Esophagus squamous epithelium (tissue), 5 donors: Measurements from ENCODE around the gene RABAC1. TPM values are rescaled to one million over a fixed set of nuclear protein-coding genes. Genes with fewer than 3 reads are reported as not detected.

Experiments used
- DNase-seq: peaks from one replicate; lab custom pipeline; 2025; lab: John Stamatoyannopoulos, UW
- H3K27ac ChIP-seq, 4 donors: fragments of 200-600 bp; sonication (generic); one replicate each; pipeline ENCODE4 v1.5.1; 2016 to 2019; ENCODE audit warnings: mild to moderate bottlenecking in 1 of 4
- H3K27me3 ChIP-seq, 4 donors: fragments of 200-600 bp; sonication (generic); 1 replicate in 3 of 4; 2 replicates in 1 of 4; pipeline versions ENCODE4 v1.5.1 to v1.6.0; 2017 to 2021; ENCODE audit warnings: antibody characterized with exemption in 1 of 4
- H3K36me3 ChIP-seq, 3 donors: fragments of 200-600 bp; sonication (generic); one replicate each; pipeline ENCODE4 v1.5.1; 2016 to 2019
- H3K4me1 ChIP-seq, 3 donors: fragments of 200-600 bp; sonication (generic); one replicate each; pipeline ENCODE4 v1.5.1; 2017 to 2019
- H3K4me3 ChIP-seq, 4 donors: fragments of 200-600 bp; sonication (generic); 1 replicate in 3 of 4; 2 replicates in 1 of 4; pipeline ENCODE4 v1.5.1; 2016 to 2019; ENCODE audit warnings: mild to moderate bottlenecking in 2 of 4, moderate library complexity in 1 of 4
- H3K9me3 ChIP-seq, 3 donors: fragments of 200-600 bp; sonication (generic); one replicate each; pipeline ENCODE4 v1.5.1; 2016 to 2019
- CTCF ChIP-seq, 6 experiments: fragments of 450-650 bp in 4 of 6; fragments of 200-600 bp in 2 of 6; sonication (generic) in 2 of 6; IDR thresholded peaks; one replicate each; pipeline ENCODE4 v1.5.1; 2016 to 2019; ENCODE audit warnings: antibody characterized with exemption in 6 of 6, mild to moderate bottlenecking in 4 of 6, moderate library complexity in 4 of 6
- POLR2A ChIP-seq, 4 donors: fragments of 450-650 bp; IDR thresholded peaks; one replicate each; pipeline ENCODE4 v1.6.1; 2017; ENCODE audit warnings: antibody characterized with exemption in 4 of 4, mild to moderate bottlenecking in 4 of 4, moderate library complexity in 3 of 4
- WGBS, 2 donors: methylation state at CpG; one replicate each; pipeline ENCODE4 v1.1.5; 2018; 5-methylcytosine and 5-hydroxymethylcytosine counted together
- intact Hi-C: fragments of 100-400 bp; cut with DNase I; formaldehyde crosslinking; loops from one replicate; pipeline ENCODE4 v1.15.0; 2022
- total RNA-seq, 4 donors: library from RNA; depleted of rRNA; stranded (reverse); fragments of >200 nt; gene quantifications; one replicate each; pipeline ENCODE4 v1.1.0, GENCODE V29; 2016
- donor health status: DM: yes; HTN: yes; CAD: no.

The RABAC1 gene
- total RNA-seq, 4 donors from 2014 or later = 47.4 to 113 (median 103) TPM

- Histone ChIP-seq H3K36me3 (no peaks in the 10 kb centered on the region), H3K9me3 (no peaks in the 10 kb centered on the region), H3K27me3 (peaks cover 37 to 100% (median 53%) of the 10 kb centered on the region in 4 donors), H3K4me3 (no peak overlapping the region), H3K4me1 (peaks cover 19 to 35% (median 19%) of the 10 kb centered on the region in 3 donors), H3K27ac (no peak overlapping the region)
- WGBS, 2 donors = 3 to 6% methylated on average over 2 to 12 of the region's 17 CpGs
- intact Hi-C loops = no loop called here
- no peak for DNase-seq
- TF ChIP-seq CTCF (IDR thresholded peaks at IDR 0.05) = peak in 1 of 6 experiments; percentile 12
- TF ChIP-seq POLR2A (IDR thresholded peaks at IDR 0.05) = no peak
These were observed 28.1 kb downstream of the RABAC1 start for GRCh38 chr19:41930926-41931592.

- Histone ChIP-seq H3K36me3 (no peaks in the 10 kb centered on the region), H3K4me3 (no peak overlapping the region), H3K9me3 (no peaks in the 10 kb centered on the region), H3K27me3 (peaks cover 38 to 100% (median 55%) of the 10 kb centered on the region in 4 donors), H3K27ac (no peak overlapping the region), H3K4me1 (peaks cover 14 to 27% (median 19%) of the 10 kb centered on the region in 3 donors)
- no peak for TF ChIP-seq POLR2A (IDR thresholded peaks at IDR 0.05)
- TF ChIP-seq CTCF (IDR thresholded peaks at IDR 0.05) = no peak
- DNase-seq = no peak
- WGBS, 2 donors = 14 to 18% methylated on average over 6 of the region's 7 CpGs
- intact Hi-C loops = no loop called here
These were observed 28.8 kb downstream of the RABAC1 start for GRCh38 chr19:41930322-41930722.

GRCh38 chr19:41929536-41930071 is 29.5 kb downstream of the RABAC1 start:
- Histone ChIP-seq H3K36me3 (no peaks in the 10 kb centered on the region), H3K4me1 (peaks cover 14 to 21% (median 19%) of the 10 kb centered on the region in 3 donors), H3K9me3 (no peaks in the 10 kb centered on the region), H3K27ac (no peak overlapping the region), H3K27me3 (peaks cover 39 to 100% (median 54%) of the 10 kb centered on the region in 4 donors), H3K4me3 (no peak overlapping the region)
- DNase-seq = no peak
- intact Hi-C loops = no loop called here
- WGBS, 2 donors = 30 to 38% methylated on average over 6 to 8 of the region's 14 CpGs
- TF ChIP-seq CTCF (IDR thresholded peaks at IDR 0.05) (no peak), POLR2A (IDR thresholded peaks at IDR 0.05) (no peak)

- WGBS, 2 donors = 6 to 9% methylated on average over 14 to 19 of the region's 29 CpGs
These were observed 30.2 kb downstream of the RABAC1 start for GRCh38 chr19:41928754-41929535.

More at GRCh38 chr19:41928754-41929535, 30.2 kb downstream of the RABAC1 start:
- peaks cover 39 to 100% (median 56%) of the 10 kb centered on the region in 4 donors for H3K27me3 ChIP-seq
- DNase-seq = no peak
- H3K36me3 ChIP-seq = no peaks in the 10 kb centered on the region
- H3K27ac ChIP-seq = no peak overlapping the region
- TF ChIP-seq POLR2A (IDR thresholded peaks at IDR 0.05) = no peak
- TF ChIP-seq CTCF (IDR thresholded peaks at IDR 0.05) = no peak
- H3K9me3 ChIP-seq = no peaks in the 10 kb centered on the region
- intact Hi-C loops = no loop called here
- H3K4me1 ChIP-seq = peaks cover 14 to 21% (median 19%) of the 10 kb centered on the region in 3 donors
- H3K4me3 ChIP-seq = peak overlapping the region; percentile 16 to 69 (median 40)
